Activated CD4-positive, alpha-beta memory T cell treated with anti-CD3 and anti-CD28 coated beads, Interleukin-2, amount 10 ng/mL, durations not matched to agents 7 days and 5 days (primary cell): ENCODE measurements around the gene ATF5. TPM values are rescaled to one million over a fixed set of nuclear protein-coding genes. Genes with fewer than 3 reads are reported as not detected.
A peak's percentile ranks its signal among the peaks of the same experiment; 100 is the strongest.

Experiments used
- CTCF ChIA-PET: fragments of 350-600 bp; sonication (Branson Sonifier 250); formaldehyde crosslinking; loops from one replicate; lab custom pipeline; 2021; ENCODE audit warnings: antibody characterized with exemption, inconsistent platforms; lab: Charles Lee
- POLR2A ChIA-PET: fragments of 350-600 bp; sonication (Branson Sonifier 250); formaldehyde crosslinking; loops from one replicate; lab custom pipeline; 2021; ENCODE audit warnings: antibody characterized with exemption; lab: Charles Lee
- DNase-seq: peaks from one replicate; pipeline ENCODE4 v3.0.0-alpha.2; 2020
- H3K27ac Mint-ChIP-seq: one replicate; pipeline ENCODE4 v1.8.0; 2021; ENCODE audit warnings: mild to moderate bottlenecking, mixed read lengths
- H3K27me3 Mint-ChIP-seq: one replicate; pipeline ENCODE4 v1.8.0; 2021; ENCODE audit warnings: mixed read lengths
- H3K36me3 Mint-ChIP-seq: one replicate; pipeline ENCODE4 v1.8.0; 2021; ENCODE audit warnings: low read depth, mixed read lengths
- H3K4me1 Mint-ChIP-seq: one replicate; pipeline ENCODE4 v1.8.0; 2021; ENCODE audit warnings: mixed read lengths
- H3K4me3 Mint-ChIP-seq: one replicate; pipeline ENCODE4 v1.8.0; 2021; ENCODE audit warnings: mild to moderate bottlenecking, mixed read lengths
- H3K9me3 Mint-ChIP-seq: one replicate; pipeline ENCODE4 v1.8.0; 2021; ENCODE audit warnings: mixed read lengths
- total RNA-seq, 2 experiments: library from RNA; stranded (reverse); gene quantifications; one replicate each; pipeline ENCODE4 v1.2.3, GENCODE V29; 2021

ATF5 gene, protein sequence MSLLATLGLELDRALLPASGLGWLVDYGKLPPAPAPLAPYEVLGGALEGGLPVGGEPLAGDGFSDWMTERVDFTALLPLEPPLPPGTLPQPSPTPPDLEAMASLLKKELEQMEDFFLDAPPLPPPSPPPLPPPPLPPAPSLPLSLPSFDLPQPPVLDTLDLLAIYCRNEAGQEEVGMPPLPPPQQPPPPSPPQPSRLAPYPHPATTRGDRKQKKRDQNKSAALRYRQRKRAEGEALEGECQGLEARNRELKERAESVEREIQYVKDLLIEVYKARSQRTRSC
- 10 to 100 TPM; 19.6 to 20.0 TPM for total RNA-seq

DNA sequence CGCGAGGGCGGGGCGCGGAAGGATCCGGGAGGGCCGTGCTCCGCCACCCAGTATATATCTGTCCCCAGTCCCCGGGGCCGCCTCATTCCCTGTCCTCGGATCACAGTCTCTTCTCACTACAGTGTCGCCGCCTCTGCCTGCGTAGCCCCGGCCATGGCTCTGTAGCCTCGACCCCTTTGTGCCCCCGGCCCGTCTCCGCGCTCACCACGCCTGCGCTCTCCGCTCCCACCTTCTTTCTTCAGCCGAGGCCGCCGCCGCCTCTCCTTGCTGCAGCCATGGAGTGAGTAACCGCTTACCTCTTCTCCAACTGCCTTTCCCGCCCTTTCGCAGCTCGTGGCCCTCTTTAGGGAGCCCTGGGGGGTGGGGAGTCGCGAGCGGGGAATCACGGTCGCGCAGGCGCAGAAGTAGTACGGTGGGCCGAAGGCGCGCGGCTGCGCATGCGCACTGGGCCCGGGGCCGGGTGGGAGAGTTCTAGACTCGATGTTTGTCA lies at the start of gene ATF5, which contains the start of gene NUP62:
Gene ATF5 (plus strand): TSS at position 85 of the 490 bp plus-strand sequence. CDS start 1,646 bp downstream, outside the sequence.
Gene NUP62 (minus strand): TSS at position 384 of the 490 bp plus-strand sequence. CDS start 19,697 bp downstream, outside the sequence.
- CTCF ChIA-PET = interaction anchor here (0.6 to 1.1 kb wide), 4 partner anchors 11 to 360 kb away, joined by 3 to 4 read pairs (median 3); no protein-coding TSS in a partner anchor
- Mint-ChIP-seq H3K36me3 (peaks cover 67% of the 10 kb centered on the region), H3K27me3 (no peaks in the 10 kb centered on the region), H3K27ac (peak within 1 kb of the TSS; percentile 97), H3K9me3 (peaks cover 2% of the 10 kb centered on the region), H3K4me1 (peaks cover 74% of the 10 kb centered on the region), H3K4me3 (peak within 1 kb of the TSS; percentile 95)
- POLR2A ChIA-PET = interaction anchor here (0.8 to 3.9 kb wide), 23 partner anchors 9 to 1774 kb away, joined by 3 to 43 read pairs (median 5); partner anchors contain the start of genes AKT1S1, FUZ, IL4I1 and PNKP
- peak; percentile 91 for DNase-seq

DNA sequence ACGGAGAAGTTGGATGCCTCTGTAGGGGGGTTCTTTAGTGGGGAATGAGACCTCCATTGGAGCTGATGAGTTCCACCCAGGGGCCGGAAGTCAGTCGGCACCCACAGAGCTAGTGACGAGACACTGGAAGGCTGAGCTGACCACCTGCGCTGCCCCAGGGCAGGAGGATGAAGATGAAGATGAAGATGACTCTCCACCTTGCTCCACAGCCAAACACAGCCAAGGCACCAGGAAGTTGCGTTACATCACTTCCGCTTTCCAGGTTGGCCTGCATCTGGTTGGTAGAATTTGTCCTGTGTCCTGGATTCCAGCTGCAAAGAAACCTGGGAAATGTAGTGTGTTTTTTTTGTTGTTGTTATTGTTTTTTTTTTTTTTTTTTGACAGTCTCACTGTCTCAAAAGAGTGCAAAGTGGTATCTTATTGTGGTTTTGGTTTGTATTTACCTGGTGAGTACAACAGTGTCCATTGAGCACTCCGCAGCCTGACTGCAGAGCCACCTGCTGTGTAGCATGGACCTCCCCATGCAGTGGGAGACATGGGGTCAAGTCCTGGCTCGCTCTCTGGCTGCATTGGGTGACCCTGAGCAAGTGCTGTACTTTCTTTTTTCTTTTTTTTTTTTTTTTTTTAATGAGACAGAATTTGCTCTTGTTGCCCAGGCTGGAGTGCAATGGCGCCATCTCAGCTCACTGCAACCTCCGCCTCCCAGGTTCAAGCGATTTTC lies 49.6 kb upstream of the ATF5 start:
- no peak overlapping the region for H3K4me3 Mint-ChIP-seq
- no peaks in the 10 kb centered on the region for H3K27me3 Mint-ChIP-seq
- no peak overlapping the region for H3K27ac Mint-ChIP-seq
- POLR2A ChIA-PET = interaction anchor here (1.8 kb wide), 1 partner anchor 48 kb away, joined by 4 read pairs; no protein-coding TSS in a partner anchor
- CTCF ChIA-PET = no interaction called here
- no peaks in the 10 kb centered on the region for H3K9me3 Mint-ChIP-seq
- peaks cover 48% of the 10 kb centered on the region for H3K36me3 Mint-ChIP-seq
- peaks cover 29% of the 10 kb centered on the region for H3K4me1 Mint-ChIP-seq
- no peak for DNase-seq

DNA sequence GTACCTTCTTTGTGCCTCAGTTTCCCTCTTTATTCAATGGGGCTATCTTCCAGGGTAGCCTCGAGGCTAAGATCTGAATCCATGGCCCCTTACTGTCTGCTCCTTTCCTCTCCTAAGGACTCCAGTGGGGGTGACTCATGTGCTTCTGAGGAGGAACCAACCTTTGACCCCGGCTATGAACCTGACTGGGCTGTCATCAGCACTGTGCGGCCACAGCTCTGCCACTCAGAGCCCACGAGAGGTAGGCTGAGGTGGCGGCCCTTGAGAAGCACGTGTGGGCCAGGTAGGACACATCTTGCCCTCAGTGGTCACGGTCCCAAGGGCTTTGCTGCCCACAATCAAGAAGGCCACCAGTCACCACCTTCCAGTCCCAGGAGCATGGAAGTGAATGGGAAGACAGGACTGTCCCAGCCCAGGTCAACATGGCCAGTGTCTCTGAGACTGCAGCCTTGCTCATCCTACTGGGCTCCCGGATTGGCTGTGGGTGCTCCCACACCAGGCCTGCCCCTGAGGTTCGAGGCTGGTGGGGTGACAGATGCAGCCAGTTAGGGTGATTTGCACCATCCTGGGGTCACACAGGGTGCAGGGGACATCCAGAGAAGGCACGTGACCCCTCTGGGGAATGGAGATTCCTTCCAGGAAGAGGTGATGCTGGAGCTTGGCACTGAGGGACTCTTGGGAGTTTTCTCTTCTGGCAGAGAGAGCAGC lies 48.7 kb upstream of the ATF5 start:
- POLR2A ChIA-PET = interaction anchor here (1.8 kb wide), 1 partner anchor 47 kb away, joined by 4 read pairs; no protein-coding TSS in a partner anchor

DNA sequence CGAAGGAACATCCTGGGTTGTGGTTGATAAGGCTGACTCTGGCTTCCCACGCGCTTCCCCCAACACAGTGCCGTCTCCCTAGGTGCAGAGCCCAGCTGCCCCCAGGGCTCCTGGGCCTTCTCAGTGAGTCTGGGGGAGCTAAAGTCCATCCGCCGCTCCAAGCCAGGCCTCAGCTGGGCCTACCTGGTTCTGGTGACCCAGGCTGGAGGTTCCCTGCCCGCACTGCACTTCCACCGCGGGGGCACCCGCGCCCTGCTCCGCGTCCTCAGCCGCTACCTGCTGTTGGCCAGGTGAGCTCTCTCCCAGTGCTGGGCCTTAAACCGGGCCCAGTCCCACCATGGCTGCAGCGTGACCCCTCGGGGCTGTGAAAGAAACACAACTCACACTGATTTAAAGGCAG lies 47.8 kb upstream of the ATF5 start:
- ChIA-PET POLR2A (interaction anchor here (0.7 to 2.2 kb wide), 7 partner anchors 9 to 68 kb away, joined by 3 to 9 read pairs (median 3); partner anchors contain the start of genes ATF5, FUZ, IL4I1 and NUP62), CTCF (no interaction called here)
- Mint-ChIP-seq H3K9me3 (no peaks in the 10 kb centered on the region), H3K27ac (no peak overlapping the region), H3K4me1 (peaks cover 18% of the 10 kb centered on the region), H3K36me3 (peaks cover 53% of the 10 kb centered on the region), H3K27me3 (no peaks in the 10 kb centered on the region), H3K4me3 (no peak overlapping the region)
- DNase-seq = no peak

More for the DNA sequence above, 48.7 kb upstream of the ATF5 start:
- Mint-ChIP-seq H3K9me3 (no peaks in the 10 kb centered on the region), H3K4me1 (peaks cover 22% of the 10 kb centered on the region), H3K27me3 (no peaks in the 10 kb centered on the region), H3K36me3 (peaks cover 52% of the 10 kb centered on the region), H3K27ac (no peak overlapping the region), H3K4me3 (no peak overlapping the region)
- DNase-seq = no peak
- CTCF ChIA-PET = no interaction called here

DNA sequence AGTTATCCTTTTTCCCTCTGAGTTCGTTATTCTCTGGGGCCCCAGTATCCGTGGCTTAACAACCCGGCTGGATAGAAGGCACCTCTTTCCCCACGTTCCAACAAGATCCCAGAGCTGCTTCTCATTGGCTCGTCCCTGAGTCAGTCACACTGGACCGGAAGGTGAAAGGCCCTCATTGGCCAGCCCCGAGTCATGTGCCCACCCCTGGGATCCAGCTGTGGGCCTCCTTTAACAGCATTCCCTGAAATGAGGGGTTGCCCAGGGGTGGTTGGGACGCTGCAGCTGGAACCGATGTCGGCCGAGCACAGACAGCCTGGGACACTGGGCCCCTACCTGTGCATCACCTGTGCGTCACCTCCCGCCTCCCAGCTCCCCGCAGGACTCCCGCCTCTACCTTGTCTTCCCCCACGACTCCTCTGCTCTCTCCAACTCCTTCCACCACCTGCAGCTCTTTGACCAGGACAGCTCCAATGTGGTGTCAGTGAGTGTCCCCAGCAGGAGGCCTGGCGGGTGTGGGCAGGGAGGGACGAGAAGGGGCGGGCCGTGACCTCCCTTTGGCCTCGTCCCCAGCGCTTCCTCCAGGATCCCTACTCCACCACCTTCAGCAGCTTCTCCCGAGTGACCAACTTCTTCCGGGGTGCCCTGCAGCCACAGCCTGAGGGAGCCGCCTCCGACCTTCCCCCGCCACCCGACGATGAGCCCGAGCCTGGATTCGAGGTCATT lies 47.2 kb upstream of the ATF5 start:
- H3K27me3 Mint-ChIP-seq = no peaks in the 10 kb centered on the region
- H3K4me1 Mint-ChIP-seq = peaks cover 20% of the 10 kb centered on the region
- H3K27ac Mint-ChIP-seq = no peak overlapping the region
- H3K36me3 Mint-ChIP-seq = peaks cover 53% of the 10 kb centered on the region
- POLR2A ChIA-PET = interaction anchor here (0.7 to 2.2 kb wide), 7 partner anchors 8 to 69 kb away, joined by 3 to 9 read pairs (median 3); partner anchors contain the start of genes ATF5, FUZ, IL4I1 and NUP62
- DNase-seq = no peak
- H3K9me3 Mint-ChIP-seq = no peaks in the 10 kb centered on the region
- CTCF ChIA-PET = no interaction called here
- H3K4me3 Mint-ChIP-seq = no peak overlapping the region

DNA sequence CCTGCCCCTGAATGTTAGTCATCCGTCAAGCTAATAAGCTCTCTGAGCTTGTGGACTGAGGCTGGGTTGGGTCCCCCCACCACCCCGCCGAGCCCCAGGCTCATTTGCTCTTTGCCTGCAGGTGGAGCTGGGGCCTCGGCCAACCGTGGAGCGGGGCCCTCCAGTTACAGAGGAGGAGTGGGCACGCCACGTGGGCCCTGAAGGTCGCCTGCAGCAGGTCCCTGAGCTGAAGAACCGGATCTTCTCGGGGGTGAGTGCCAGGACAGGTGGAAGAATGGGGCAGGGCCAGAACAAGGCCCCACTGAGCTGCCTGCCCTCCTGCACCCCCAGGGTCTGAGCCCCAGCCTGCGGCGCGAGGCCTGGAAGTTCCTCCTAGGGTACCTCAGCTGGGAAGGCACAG lies 46.4 kb upstream of the ATF5 start:
- H3K36me3 Mint-ChIP-seq = peaks cover 53% of the 10 kb centered on the region
- peaks cover 20% of the 10 kb centered on the region for H3K4me1 Mint-ChIP-seq
- no peaks in the 10 kb centered on the region for H3K9me3 Mint-ChIP-seq
- DNase-seq = no peak
- CTCF ChIA-PET = no interaction called here
- no peak overlapping the region for H3K27ac Mint-ChIP-seq
- no peak overlapping the region for H3K4me3 Mint-ChIP-seq
- no peaks in the 10 kb centered on the region for H3K27me3 Mint-ChIP-seq
- POLR2A ChIA-PET = interaction anchor here (1.9 to 2.2 kb wide), 2 partner anchors 46 to 69 kb away, joined by 5 to 9 read pairs; partner anchors contain the start of genes ATF5, FUZ and NUP62

DNA sequence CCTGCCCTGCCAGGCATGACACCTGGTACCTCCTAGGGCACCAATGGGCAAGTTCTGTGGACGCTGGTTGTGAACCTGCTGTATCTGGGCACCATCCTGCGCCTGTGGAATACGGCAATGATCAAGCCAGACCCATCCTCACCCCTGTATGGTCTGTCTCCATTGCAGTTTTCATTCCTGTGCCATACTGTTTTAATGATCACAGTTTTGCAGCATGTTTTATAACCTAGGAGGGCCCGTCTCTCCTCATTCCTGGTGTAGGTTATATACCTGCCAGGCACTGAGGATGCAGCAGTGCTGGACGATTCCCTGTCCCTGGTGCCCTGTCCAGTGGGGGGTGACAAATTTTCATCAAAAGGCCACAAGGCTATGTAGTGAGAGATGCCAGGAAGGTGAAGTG lies 45.9 kb upstream of the ATF5 start:
- Mint-ChIP-seq H3K9me3 (no peaks in the 10 kb centered on the region), H3K4me3 (no peak overlapping the region), H3K27ac (no peak overlapping the region), H3K36me3 (peaks cover 51% of the 10 kb centered on the region), H3K27me3 (no peaks in the 10 kb centered on the region), H3K4me1 (peaks cover 17% of the 10 kb centered on the region)
- ChIA-PET POLR2A (interaction anchor here (1.2 to 2.2 kb wide), 2 partner anchors 45 kb away, joined by 3 to 9 read pairs; partner anchors contain the start of genes ATF5 and NUP62), CTCF (no interaction called here)
- DNase-seq = no peak

DNA sequence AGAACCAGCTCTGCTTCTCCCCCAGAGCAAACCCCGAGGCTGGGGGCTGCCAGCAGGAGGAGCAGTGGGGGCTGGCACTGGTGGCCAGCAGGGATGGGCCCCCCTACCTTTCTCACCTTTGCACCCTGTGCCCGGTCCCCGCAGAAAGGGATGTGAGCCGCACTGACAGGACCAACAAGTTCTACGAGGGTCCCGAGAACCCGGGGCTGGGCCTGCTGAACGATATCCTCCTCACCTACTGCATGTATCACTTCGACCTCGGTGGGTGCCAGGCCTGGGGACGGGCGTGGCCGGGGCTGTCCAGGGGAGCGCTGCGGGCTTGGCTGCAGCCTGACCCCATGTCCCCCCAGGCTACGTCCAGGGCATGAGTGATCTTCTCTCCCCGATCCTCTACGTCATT lies 44.9 kb upstream of the ATF5 start:
- Mint-ChIP-seq H3K27ac (no peak overlapping the region), H3K4me1 (peaks cover 9% of the 10 kb centered on the region), H3K27me3 (no peaks in the 10 kb centered on the region), H3K4me3 (no peak overlapping the region), H3K36me3 (peaks cover 46% of the 10 kb centered on the region), H3K9me3 (no peaks in the 10 kb centered on the region)
- ChIA-PET POLR2A (interaction anchor here (0.9 to 1.2 kb wide), 2 partner anchors 44 to 46 kb away, joined by 3 read pairs; no protein-coding TSS in a partner anchor), CTCF (no interaction called here)
- no peak for DNase-seq

DNA sequence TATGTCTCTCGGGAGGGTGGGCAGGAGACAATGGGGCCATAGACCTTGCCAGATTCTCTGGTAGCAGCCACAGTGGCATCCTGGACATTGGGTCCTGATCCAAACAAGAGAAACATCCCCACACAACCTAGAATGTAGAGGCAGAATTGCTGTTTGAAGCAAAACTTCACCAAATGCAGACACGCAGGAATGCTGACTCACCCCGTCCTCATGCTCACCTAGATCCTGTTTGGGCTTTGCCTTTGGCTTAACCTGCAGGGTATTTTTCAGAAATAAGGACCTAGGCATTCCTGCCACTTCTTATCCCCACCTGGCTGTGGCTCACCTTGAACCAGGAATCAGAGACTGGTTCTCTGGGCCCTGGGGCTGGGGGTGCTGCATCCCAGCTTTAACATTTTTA lies 44.2 kb upstream of the ATF5 start:
- ChIA-PET POLR2A (no interaction called here), CTCF (no interaction called here)
- Mint-ChIP-seq H3K27ac (no peak overlapping the region), H3K4me1 (peaks cover 9% of the 10 kb centered on the region), H3K36me3 (peaks cover 44% of the 10 kb centered on the region), H3K9me3 (no peaks in the 10 kb centered on the region), H3K4me3 (no peak overlapping the region), H3K27me3 (no peaks in the 10 kb centered on the region)
- no peak for DNase-seq

DNA sequence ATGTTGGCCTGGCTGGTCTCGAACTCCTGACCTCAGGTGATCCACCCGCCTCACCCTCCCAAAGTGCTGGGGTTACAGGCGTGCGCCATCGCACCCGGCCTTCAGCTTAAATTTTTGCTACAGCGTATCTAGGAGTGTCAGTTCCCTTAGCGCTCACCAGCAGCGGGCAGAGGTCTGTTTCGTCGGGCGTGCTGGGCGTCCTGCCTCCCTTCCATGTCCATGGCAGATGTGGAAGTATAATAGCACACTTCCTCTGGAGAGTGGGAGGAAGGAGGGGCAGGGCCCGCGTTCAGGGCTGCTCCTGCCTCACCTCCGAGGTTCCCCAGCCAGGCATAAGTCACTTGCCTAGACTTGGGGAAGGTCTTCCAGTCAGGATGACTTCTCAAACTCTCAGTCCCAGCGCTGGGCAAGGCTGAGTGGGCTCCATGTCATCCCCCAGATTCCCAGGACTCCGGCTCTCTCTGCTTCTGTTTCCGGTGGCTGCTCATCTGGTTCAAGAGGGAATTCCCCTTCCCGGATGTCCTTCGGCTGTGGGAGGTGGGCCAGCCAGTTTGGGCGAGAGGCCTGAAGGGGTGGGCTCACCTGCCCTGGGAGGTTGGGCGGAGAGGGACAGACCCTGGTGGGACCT lies 41.9 kb upstream of the ATF5 start:
- ChIA-PET CTCF (interaction anchor here (1.5 kb wide), 1 partner anchor 18 kb away, joined by 3 read pairs; no protein-coding TSS in a partner anchor), POLR2A (interaction anchor here (1.1 to 1.9 kb wide), 4 partner anchors 9 to 41 kb away, joined by 3 to 6 read pairs (median 5); partner anchors contain the start of genes AKT1S1, ATF5, IL4I1 and PTOV1)
- H3K4me3 Mint-ChIP-seq = no peak overlapping the region
- peaks cover 18% of the 10 kb centered on the region for H3K4me1 Mint-ChIP-seq
- H3K27me3 Mint-ChIP-seq = no peaks in the 10 kb centered on the region
- DNase-seq = no peak
- H3K27ac Mint-ChIP-seq = no peak overlapping the region
- H3K36me3 Mint-ChIP-seq = peaks cover 26% of the 10 kb centered on the region
- no peaks in the 10 kb centered on the region for H3K9me3 Mint-ChIP-seq

DNA sequence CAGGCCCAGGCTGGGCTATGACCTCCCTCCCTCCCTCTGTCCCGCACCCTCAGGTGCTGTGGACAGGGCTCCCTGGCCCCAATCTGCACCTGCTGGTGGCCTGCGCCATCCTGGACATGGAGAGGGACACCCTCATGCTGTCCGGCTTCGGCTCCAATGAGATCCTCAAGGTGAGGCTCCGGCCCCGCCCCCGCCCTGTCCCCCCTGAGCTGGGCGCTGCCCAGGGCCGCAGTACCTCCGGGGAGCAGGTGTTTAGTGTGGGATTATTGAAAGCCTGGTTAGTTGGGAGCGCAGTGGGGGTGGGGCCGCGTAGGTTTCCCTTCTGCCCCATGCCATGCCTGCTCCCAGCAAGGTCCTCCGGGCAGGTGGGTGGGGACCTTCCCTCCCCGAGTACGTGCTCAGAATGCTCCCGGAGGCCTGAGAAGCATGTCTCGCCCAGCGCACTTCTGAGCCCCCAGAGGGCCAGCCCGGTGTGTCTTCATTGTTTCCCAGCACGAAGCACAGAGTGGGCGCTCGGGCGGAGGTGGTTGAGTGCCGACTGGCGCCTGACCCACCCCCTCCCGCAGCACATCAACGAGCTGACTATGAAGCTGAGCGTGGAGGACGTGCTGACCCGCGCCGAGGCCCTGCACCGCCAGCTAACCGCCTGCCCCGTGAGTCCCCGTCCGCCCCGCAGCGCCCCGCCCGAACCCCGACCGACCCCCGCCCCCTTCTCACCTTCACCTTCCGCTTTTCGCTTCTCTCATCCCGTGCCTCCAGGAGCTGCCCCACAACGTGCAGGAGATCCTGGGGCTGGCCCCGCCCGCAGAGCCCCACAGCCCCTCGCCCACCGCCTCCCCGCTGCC lies 41.1 kb upstream of the ATF5 start:
- H3K27ac Mint-ChIP-seq = no peak overlapping the region
- CTCF ChIA-PET = no interaction called here
- peaks cover 19% of the 10 kb centered on the region for H3K36me3 Mint-ChIP-seq
- no peak overlapping the region for H3K4me3 Mint-ChIP-seq
- H3K9me3 Mint-ChIP-seq = no peaks in the 10 kb centered on the region
- DNase-seq = no peak
- POLR2A ChIA-PET = no interaction called here
- no peaks in the 10 kb centered on the region for H3K27me3 Mint-ChIP-seq
- H3K4me1 Mint-ChIP-seq = peaks cover 24% of the 10 kb centered on the region
